AG09309 (cell line): ENCODE measurements around the gene ZNRF4.
"Not testable (repeated sequence)": the region's sequence is repeated elsewhere in the genome, so short reads cannot be mapped to it uniquely, and the experiment has no call there.

ENCODE experiments used
- DNase-seq: peaks from one replicate; pipeline ENCODE4 v3.0.0-alpha.2; 2010; ENCODE audit warnings: low read depth
- H3K4me3 ChIP-seq: 2 replicates; pipeline ENCODE4 v1.5.1; 2011; ENCODE audit warnings: mild to moderate bottlenecking, low read depth, low read length, moderate library complexity; ENCODE audit not compliant: control insufficient read depth
- CTCF ChIP-seq: IDR thresholded peaks from 2 replicates; pipeline ENCODE4 v1.5.1; 2011; ENCODE audit warnings: mild to moderate bottlenecking, low read depth, low read length, inconsistent platforms; ENCODE audit not compliant: insufficient read depth, control insufficient read depth; ENCODE audit errors: missing control alignments

ZNRF4 gene, protein sequence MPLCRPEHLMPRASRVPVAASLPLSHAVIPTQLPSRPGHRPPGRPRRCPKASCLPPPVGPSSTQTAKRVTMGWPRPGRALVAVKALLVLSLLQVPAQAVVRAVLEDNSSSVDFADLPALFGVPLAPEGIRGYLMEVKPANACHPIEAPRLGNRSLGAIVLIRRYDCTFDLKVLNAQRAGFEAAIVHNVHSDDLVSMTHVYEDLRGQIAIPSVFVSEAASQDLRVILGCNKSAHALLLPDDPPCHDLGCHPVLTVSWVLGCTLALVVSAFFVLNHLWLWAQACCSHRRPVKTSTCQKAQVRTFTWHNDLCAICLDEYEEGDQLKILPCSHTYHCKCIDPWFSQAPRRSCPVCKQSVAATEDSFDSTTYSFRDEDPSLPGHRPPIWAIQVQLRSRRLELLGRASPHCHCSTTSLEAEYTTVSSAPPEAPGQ

GRCh38 chr19:5455367-5456129 lies at the start of gene ZNRF4:
Gene ZNRF4, plus strand, starts transcription at chr19:5455417. Its CDS starts 75 bp downstream, at chr19:5455492.
- DNase-seq = no peak
- TF ChIP-seq CTCF = no peak
- H3K4me3 ChIP-seq = no peak within 1 kb of the TSS

- not testable (repeated sequence) for H3K4me3 ChIP-seq, DNase-seq
These were observed 49.0 kb upstream of the ZNRF4 start for GRCh38 chr19:5406198-5406597.

GRCh38 chr19:5406816-5407215 lies 48.4 kb upstream of the ZNRF4 start:
- no peak for DNase-seq
- H3K4me3 ChIP-seq = no peak overlapping the region
- no peak for TF ChIP-seq CTCF

DNA sequence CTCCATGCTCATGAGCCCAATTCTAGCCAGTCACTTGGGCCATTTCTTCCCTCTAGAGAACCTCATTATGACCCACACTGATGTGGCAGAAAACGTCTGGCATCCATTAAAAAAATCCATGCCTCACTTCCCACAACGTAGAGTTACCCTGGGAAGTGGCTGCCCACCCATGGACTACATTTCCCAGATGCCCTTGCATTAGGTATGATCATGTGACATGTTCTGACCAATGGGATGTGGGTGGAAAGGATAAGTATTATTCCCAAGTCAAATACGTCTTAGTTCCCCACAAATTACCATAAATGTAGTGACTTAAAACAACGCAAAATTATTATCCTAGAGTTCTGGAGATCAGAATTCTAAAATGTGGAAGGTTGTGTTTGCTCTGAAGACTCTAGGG lies 47.9 kb upstream of the ZNRF4 start:
- no peak overlapping the region for H3K4me3 ChIP-seq
- no peak for DNase-seq
- no peak for TF ChIP-seq CTCF

DNA sequence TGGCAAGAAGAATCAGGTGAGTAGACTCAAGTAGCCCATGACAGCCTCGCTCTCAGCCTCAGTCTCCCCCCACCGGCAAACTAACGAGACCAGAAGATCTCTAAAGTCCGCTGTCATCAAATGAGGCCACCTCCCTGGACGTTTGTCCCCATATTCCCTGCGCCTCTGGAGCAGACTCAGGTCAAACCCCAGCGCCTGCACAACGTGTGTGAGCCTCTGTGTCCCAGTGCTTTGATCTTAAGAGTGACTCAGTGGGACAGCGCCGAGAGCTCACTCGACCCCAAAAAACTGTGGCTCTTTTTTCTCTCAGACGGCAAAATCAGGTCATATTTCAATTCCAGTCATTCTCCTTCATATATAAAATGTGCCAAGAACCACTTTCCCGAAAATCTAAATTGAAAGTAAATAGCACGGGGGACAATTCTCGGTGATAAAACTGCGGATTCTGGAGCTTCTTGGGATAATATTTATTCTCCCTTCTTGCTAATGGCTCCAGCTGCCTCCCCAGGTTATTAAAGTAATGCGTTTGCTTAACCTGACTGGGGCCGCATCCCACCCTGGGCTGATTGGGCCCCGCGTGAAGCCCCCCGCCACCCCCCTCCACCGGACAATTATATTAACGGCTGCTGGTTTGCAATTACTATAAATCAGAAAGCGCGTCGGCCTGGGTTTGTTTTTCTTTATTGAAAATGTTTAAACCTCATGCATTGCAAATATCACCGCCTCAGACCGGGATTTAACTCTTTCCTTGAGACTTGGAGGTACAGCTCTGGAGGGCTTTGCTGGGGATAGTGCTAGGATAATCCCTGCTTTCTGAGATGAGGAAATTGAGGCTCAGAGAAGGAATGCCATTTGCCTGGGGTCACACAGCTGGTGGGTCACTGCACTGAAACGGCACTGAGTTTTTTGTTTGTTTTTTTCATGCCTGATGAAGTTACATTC lies 37.5 kb upstream of the ZNRF4 start:
- H3K4me3 ChIP-seq = peak overlapping the region; percentile 2; the same call in 1 of the 2 replicates
- no peak for DNase-seq
- TF ChIP-seq CTCF = no peak

- TF ChIP-seq CTCF = no peak
- H3K4me3 ChIP-seq = no peak overlapping the region
- no peak for DNase-seq
These were observed 36.5 kb upstream of the ZNRF4 start for GRCh38 chr19:5418677-5419076.
